ENCODE results near the gene CLDN22.

CLDN22 gene

DNA sequence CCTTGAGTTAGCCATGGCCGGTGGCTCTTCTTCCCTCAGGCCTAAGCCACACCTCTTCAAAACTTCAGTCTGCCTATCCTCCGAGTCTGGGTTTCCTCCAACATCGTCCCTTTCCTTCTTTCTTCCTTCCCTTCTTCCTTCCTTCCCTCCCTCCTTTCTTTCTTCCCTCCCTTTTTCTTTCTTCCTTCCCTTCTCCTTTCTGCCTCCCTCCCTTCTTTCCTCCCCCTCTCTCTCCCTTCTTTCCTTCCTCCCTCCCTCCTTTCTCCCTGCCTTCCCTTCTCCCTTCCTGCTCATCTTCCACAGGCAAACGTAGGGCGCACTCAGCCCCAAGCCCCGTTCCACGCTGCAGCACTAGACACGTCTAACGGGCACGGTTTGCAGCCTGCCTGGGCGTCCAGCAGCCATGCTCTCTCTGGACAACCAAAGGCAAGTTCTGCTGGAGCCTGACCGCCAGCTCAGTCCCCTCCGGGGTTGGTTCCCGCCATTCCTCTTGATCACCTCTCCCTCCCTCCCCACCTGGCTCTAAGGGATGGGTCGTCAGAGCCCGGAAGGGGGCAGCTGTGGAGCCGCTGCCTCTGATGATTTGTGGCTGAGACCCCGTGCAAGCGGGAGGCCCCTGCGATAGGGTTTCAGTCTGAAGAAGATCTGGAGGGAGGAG lies 36.2 kb upstream of the CLDN22 start:
- H3K27ac ChIP-seq = no peak overlapping the region
- H3K4me3 ChIP-seq (ENCODE audit: low read depth in 1 of 2, low read length in 1 of 2) = no peak overlapping the region
- no peaks in the 10 kb centered on the region for H3K4me1 ChIP-seq (ENCODE audit: control insufficient read depth in 1 of 2, insufficient read depth in 1 of 2, low read depth in 1 of 2, low read length in 1 of 2)
- H3K36me3 ChIP-seq = no peaks in the 10 kb centered on the region
- TF ChIP-seq, protein P1, sequence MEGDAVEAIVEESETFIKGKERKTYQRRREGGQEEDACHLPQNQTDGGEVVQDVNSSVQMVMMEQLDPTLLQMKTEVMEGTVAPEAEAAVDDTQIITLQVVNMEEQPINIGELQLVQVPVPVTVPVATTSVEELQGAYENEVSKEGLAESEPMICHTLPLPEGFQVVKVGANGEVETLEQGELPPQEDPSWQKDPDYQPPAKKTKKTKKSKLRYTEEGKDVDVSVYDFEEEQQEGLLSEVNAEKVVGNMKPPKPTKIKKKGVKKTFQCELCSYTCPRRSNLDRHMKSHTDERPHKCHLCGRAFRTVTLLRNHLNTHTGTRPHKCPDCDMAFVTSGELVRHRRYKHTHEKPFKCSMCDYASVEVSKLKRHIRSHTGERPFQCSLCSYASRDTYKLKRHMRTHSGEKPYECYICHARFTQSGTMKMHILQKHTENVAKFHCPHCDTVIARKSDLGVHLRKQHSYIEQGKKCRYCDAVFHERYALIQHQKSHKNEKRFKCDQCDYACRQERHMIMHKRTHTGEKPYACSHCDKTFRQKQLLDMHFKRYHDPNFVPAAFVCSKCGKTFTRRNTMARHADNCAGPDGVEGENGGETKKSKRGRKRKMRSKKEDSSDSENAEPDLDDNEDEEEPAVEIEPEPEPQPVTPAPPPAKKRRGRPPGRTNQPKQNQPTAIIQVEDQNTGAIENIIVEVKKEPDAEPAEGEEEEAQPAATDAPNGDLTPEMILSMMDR (IDR thresholded peaks at IDR 0.05) = no peak
- H3K9me3 ChIP-seq = no peaks in the 10 kb centered on the region
- H3K27me3 ChIP-seq = no peaks in the 10 kb centered on the region

DNA sequence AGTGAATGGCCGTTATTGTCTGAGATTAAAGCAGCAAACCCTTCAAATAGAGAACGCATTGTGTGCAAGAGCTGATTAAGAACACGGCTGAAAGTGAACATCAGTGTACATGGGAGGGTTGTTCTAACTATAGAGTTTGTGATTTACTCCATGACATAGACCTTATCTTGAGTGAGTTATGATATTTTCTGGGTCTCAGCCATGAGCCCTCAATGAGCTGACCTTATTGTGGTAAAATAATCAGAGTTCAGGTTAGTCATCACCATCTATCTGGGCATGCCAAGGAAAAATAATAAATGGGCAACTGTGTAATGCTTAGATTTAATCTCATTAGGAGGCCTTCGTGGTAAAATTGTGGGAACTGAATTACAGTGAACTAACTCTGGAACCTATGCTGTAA lies 35.3 kb upstream of the CLDN22 start:
- Histone ChIP-seq H3K27ac (no peak overlapping the region), H3K9me3 (no peaks in the 10 kb centered on the region), H3K4me1 (ENCODE audit: control insufficient read depth in 1 of 2, insufficient read depth in 1 of 2, low read depth in 1 of 2, low read length in 1 of 2) (no peaks in the 10 kb centered on the region), H3K27me3 (no peaks in the 10 kb centered on the region), H3K4me3 (ENCODE audit: low read depth in 1 of 2, low read length in 1 of 2) (no peak overlapping the region), H3K36me3 (no peaks in the 10 kb centered on the region)
- TF ChIP-seq, protein P1 (IDR thresholded peaks at IDR 0.05) = no peak

DNA sequence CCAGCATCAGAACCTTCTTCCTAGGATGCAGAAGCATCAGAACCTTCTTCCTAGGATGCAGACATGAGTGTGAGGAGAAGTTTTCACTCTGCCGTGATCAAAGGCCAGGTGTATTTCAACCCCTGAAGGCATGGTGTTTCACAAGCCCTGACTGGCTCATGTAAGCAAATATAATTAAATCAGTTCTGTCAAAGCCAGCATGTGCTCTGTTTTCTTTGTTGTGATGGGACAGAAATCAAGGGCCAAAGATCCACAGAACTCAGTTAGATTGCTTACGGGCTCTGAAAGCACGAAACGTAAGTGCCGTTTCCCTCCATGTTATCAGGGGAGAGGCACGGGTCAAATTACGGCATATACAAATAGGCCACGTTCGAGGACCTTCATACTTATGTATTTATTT lies 34.1 kb upstream of the CLDN22 start:
- Histone ChIP-seq H3K4me3 (ENCODE audit: low read depth in 1 of 2, low read length in 1 of 2) (no peak overlapping the region), H3K36me3 (no peaks in the 10 kb centered on the region), H3K4me1 (ENCODE audit: control insufficient read depth in 1 of 2, insufficient read depth in 1 of 2, low read depth in 1 of 2, low read length in 1 of 2) (no peaks in the 10 kb centered on the region), H3K27ac (no peak overlapping the region), H3K9me3 (no peaks in the 10 kb centered on the region), H3K27me3 (no peaks in the 10 kb centered on the region)
- TF ChIP-seq, protein P1 (IDR thresholded peaks at IDR 0.05) = no peak

DNA sequence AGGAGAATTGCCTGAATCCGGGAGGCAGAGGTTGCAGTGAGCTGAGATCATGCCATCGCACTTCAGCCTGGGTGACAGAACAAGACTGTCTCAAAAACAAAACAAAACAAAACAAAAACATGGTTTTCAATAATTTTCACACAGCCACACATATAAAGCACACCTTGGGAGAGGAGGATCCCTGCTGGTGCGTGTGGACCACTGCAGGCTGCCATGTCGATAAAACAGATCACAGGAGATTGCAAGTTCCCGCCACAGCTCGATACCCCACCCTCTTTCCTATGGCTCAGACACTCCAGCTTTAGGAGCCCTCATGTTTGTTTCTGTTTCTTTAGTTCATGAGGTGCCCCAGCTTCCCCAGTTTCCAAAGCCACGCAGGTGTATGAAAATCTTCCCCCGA lies 33.5 kb upstream of the CLDN22 start:
- TF ChIP-seq, protein P1 (IDR thresholded peaks at IDR 0.05) = no peak
- Histone ChIP-seq H3K36me3 (no peaks in the 10 kb centered on the region), H3K27ac (no peak overlapping the region), H3K9me3 (no peaks in the 10 kb centered on the region), H3K4me1 (ENCODE audit: control insufficient read depth in 1 of 2, insufficient read depth in 1 of 2, low read depth in 1 of 2, low read length in 1 of 2) (no peaks in the 10 kb centered on the region), H3K27me3 (no peaks in the 10 kb centered on the region), H3K4me3 (ENCODE audit: low read depth in 1 of 2, low read length in 1 of 2) (no peak overlapping the region)

DNA sequence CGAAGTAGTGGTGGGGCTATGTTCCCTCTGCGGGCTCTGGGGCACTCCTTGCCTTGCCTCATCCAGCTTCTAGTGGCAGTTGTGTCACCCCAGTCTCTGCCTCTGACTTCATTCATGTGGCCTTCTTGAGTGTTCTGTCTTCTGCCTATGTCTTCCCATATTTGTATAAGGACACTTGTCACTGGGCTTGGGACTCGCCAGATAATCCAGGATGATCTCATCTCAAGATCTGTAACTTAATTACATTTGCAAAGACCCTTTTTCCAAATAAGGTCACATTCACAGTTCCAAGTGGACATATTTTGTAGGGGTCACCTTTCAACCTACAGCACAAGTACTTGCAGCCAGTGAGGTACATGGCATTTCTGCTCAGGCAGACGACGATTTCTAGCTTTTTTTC lies 32.5 kb upstream of the CLDN22 start:
- TF ChIP-seq, protein P1 (IDR thresholded peaks at IDR 0.05) = no peak
- Histone ChIP-seq H3K4me3 (ENCODE audit: low read depth in 1 of 2, low read length in 1 of 2) (no peak overlapping the region), H3K4me1 (ENCODE audit: control insufficient read depth in 1 of 2, insufficient read depth in 1 of 2, low read depth in 1 of 2, low read length in 1 of 2) (no peaks in the 10 kb centered on the region)

More for the DNA sequence above, 32.5 kb upstream of the CLDN22 start:
- Histone ChIP-seq H3K27ac (no peak overlapping the region), H3K27me3 (no peaks in the 10 kb centered on the region), H3K36me3 (no peaks in the 10 kb centered on the region), H3K9me3 (no peaks in the 10 kb centered on the region)

All from neutrophil (primary cell).